ENCODE data around the gene SAP130.

Gene SAP130

DNA sequence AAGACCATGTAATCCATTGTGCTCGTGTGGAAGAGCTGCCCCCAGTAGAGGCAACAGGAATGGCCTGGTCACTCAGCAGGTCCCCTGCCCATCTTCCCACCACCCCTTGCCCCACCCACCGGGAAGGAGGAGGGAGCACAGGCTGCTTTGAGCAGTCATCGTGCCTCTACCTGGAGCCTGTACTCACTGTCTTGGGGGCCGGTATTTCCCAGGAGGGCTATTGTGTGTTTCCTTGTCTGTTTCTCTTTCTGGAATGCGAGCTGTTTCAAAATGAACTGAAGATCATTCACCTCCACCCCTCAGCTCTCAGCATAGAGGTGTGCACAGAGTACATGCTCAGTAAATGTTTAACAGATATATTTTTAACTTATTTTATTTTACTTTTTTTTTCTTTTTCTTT lies 134.4 kb downstream of the SAP130 start:
- no peak for DNase-seq (ENCODE audit: low read depth)

- no peak for DNase-seq (ENCODE audit: low read depth)
These were observed 134.8 kb downstream of the SAP130 start for GRCh38 chr2:127893033-127893432.

DNA sequence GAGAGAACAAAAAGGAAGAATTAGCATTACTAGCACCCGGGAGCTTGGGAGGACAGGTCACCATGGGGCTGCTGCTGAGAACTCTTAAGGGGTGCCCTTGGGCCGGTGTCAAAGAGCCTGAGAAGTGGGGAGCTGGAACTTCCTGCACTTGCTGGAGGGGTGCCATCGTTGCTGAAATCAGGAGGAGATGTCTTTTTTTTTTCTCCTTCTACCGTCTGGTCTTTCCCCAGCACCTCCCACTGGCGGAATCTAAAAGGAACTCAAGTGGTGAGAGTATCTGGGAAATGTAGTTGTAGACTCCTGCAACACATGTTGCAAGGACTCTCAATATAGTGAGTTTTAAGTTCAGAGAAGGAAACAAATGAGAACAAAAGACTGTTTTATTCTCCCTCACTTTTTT lies 136.0 kb downstream of the SAP130 start:
- DNase-seq (ENCODE audit: low read depth) = no peak

Measured in HS-5 (cell line).